Stimulated activated CD8-positive, alpha-beta memory T cell treated with anti-CD3 and anti-CD28 coated beads, Interleukin-12 subunit alpha, Interleukin-12 subunit beta, amount 100 ng/mL, for 24 hours (primary cell): ENCODE measurements around the gene ZNF444.
"Not testable (repeated sequence)": the region's sequence is repeated elsewhere in the genome, so short reads cannot be mapped to it uniquely, and the experiment has no call there.

Experiments used
- DNase-seq: peaks from one replicate; pipeline ENCODE4 v3.0.0-alpha.2; 2020; ENCODE audit errors: extremely low read depth

Gene ZNF444

GRCh38 chr19:56147307-56147706 lies 6.2 kb downstream of the ZNF444 start:
- DNase-seq: no peak

GRCh38 chr19:56148096-56148495 lies 7.0 kb downstream of the ZNF444 start:
- no peak for DNase-seq

- DNase-seq: not testable (repeated sequence)
Observed at GRCh38 chr19:56148955-56149655, 8.0 kb downstream of the ZNF444 start.

- no peak for DNase-seq
Observed at GRCh38 chr19:56149656-56150038, 8.6 kb downstream of the ZNF444 start.

- DNase-seq: no peak
Observed at GRCh38 chr19:56150358-56150757, 9.3 kb downstream of the ZNF444 start.

- no peak for DNase-seq
Observed at GRCh38 chr19:56152644-56153043, 11.6 kb downstream of the ZNF444 start.

- no peak for DNase-seq
Observed at GRCh38 chr19:56153507-56153906, 12.4 kb downstream of the ZNF444 start.

GRCh38 chr19:56155124-56155687 lies 14.1 kb downstream of the ZNF444 start:
- no peak for DNase-seq

- DNase-seq: no peak
Observed at GRCh38 chr19:56156768-56157167, 15.7 kb downstream of the ZNF444 start.

- no peak for DNase-seq
Observed at GRCh38 chr19:56158170-56158757, 17.2 kb downstream of the ZNF444 start.

- no peak for DNase-seq
Observed at GRCh38 chr19:56159009-56159559, 18.0 kb downstream of the ZNF444 start.

- DNase-seq: no peak
Observed at GRCh38 chr19:56159622-56160271, 18.7 kb downstream of the ZNF444 start.

- DNase-seq: no peak
Observed at GRCh38 chr19:56161534-56161933, 20.4 kb downstream of the ZNF444 start.

GRCh38 chr19:56162258-56162657 lies 21.2 kb downstream of the ZNF444 start:
- DNase-seq: no peak

- no peak for DNase-seq
Observed at GRCh38 chr19:56163097-56163496, 22.0 kb downstream of the ZNF444 start.

- no peak for DNase-seq
Observed at GRCh38 chr19:56167064-56167578, 26.0 kb downstream of the ZNF444 start.

- DNase-seq: no peak
Observed at GRCh38 chr19:56170261-56170660, 29.2 kb downstream of the ZNF444 start.

GRCh38 chr19:56174086-56174485 lies 33.0 kb downstream of the ZNF444 start:
- no peak for DNase-seq

GRCh38 chr19:56174550-56174949 lies 33.5 kb downstream of the ZNF444 start:
- DNase-seq: no peak

- DNase-seq: not testable (repeated sequence)
Observed at GRCh38 chr19:56175861-56176307, 34.8 kb downstream of the ZNF444 start, which contains the start of gene GALP. Gene GALP, plus strand, starts transcription at chr19:56176008. Its CDS starts 1,101 bp downstream, at chr19:56177109.

- not testable (repeated sequence) for DNase-seq
Observed at GRCh38 chr19:56176310-56176709, 35.2 kb downstream of the ZNF444 start.

- DNase-seq: no peak
Observed at GRCh38 chr19:56176881-56177280, 35.8 kb downstream of the ZNF444 start.
